Panc1 (cell line): Measurements from ENCODE around the gene SORCS1. TPM values are rescaled to one million over a fixed set of nuclear protein-coding genes. Genes with fewer than 3 reads are reported as not detected.

ENCODE experiments used
- ATAC-seq: fragments of 200-7000 bp; cut with Tn5 transposase; 2 replicates; pipeline ENCODE4 v1.9.1; 2020; ENCODE audit warnings: mild to moderate bottlenecking, moderate library complexity
- BruUV-seq: library from RNA; stranded (reverse); fragments of 400-500 nt; replicated peaks from 2 replicates; lab custom pipeline; 2021; lab: Mats Ljungman, UMichigan
- CTCF ChIA-PET: fragments of 300-600 bp; sonication (Branson Sonifier 250); formaldehyde crosslinking; loops from one replicate; lab custom pipeline; 2022; ENCODE audit warnings: antibody characterized with exemption; lab: Charles Lee
- POLR2A ChIA-PET: fragments of 300-600 bp; sonication (Branson Sonifier 250); formaldehyde crosslinking; loops from one replicate; lab custom pipeline; 2022; ENCODE audit warnings: antibody characterized with exemption; lab: Charles Lee
- DNase-seq: peaks from one replicate; pipeline ENCODE4 v3.0.0-alpha.2; 2010; ENCODE audit warnings: low read depth, low spot score
- H3K27ac ChIP-seq: 2 replicates; pipeline ENCODE4 v1.5.1; 2011; ENCODE audit warnings: mild to moderate bottlenecking, low read length, inconsistent platforms
- H3K27me3 ChIP-seq: fragments of 200-500 bp; sonication (Bioruptor generic); 2 replicates; pipeline ENCODE4 v1.6.0; 2014; ENCODE audit warnings: low read length, inconsistent platforms; ENCODE audit not compliant: control insufficient read depth, insufficient read depth
- H3K36me3 ChIP-seq: fragments of 200-500 bp; sonication (Bioruptor generic); 2 replicates; pipeline ENCODE4 v1.5.1; 2014; ENCODE audit warnings: inconsistent platforms, mild to moderate bottlenecking, low read length, moderate library complexity; ENCODE audit not compliant: control insufficient read depth, insufficient read depth
- H3K4me1 ChIP-seq: 2 replicates; pipeline ENCODE4 v1.5.1; 2011; ENCODE audit warnings: inconsistent platforms, mild to moderate bottlenecking, low read length, moderate library complexity; ENCODE audit not compliant: control insufficient read depth, insufficient read depth
- H3K4me3 ChIP-seq, 2 experiments: 2 replicates each; pipeline ENCODE4 v1.5.1; 2011 to 2012; ENCODE audit warnings: low read depth in 2 of 2, low read length in 2 of 2, mild to moderate bottlenecking in 2 of 2, inconsistent platforms in 1 of 2, moderate library complexity in 1 of 2
- H3K9me3 ChIP-seq: fragments of 200-500 bp; sonication (Bioruptor generic); 2 replicates; pipeline ENCODE4 v1.5.1; 2014; ENCODE audit warnings: low read depth, mild to moderate bottlenecking, inconsistent platforms, low read length, moderate library complexity; ENCODE audit not compliant: control insufficient read depth, insufficient read depth
- CTCF ChIP-seq: fragments of 450-650 bp; IDR thresholded peaks from 2 replicates; pipeline ENCODE4 v1.5.1; 2017; ENCODE audit warnings: mild to moderate bottlenecking
- POLR2AphosphoS5 ChIP-seq: IDR thresholded peaks from 2 replicates; pipeline ENCODE4 v1.6.1; 2012; ENCODE audit warnings: mild to moderate bottlenecking, low read depth, low read length, moderate library complexity
- REST ChIP-seq, 2 experiments: IDR thresholded peaks; 2 replicates each; pipeline ENCODE4 v1.6.1; 2011 to 2012; ENCODE audit warnings: low read depth in 2 of 2, control low read depth in 1 of 2, low read length in 1 of 2, mild to moderate bottlenecking in 1 of 2, moderate library complexity in 1 of 2; ENCODE audit not compliant: insufficient read depth in 1 of 2
- SIN3A ChIP-seq: IDR thresholded peaks from 2 replicates; pipeline ENCODE4 v1.6.1; 2012; ENCODE audit warnings: low read depth, mild to moderate bottlenecking, low read length, moderate library complexity, borderline replicate concordance; ENCODE audit not compliant: insufficient read depth
- TCF7L2 ChIP-seq: IDR thresholded peaks from 2 replicates; pipeline ENCODE4 v1.6.1; 2011; ENCODE audit warnings: mild to moderate bottlenecking, low read depth, low read length, inconsistent platforms
- in situ Hi-C: cut with HindIII; loops from 2 replicates; pipeline ENCODE4 v1.10.0; 2016; ENCODE audit warnings: low sequenced_read_pairs, low pct_unique_long_range_greater_than_20kb
- intact Hi-C: fragments of 100-400 bp; cut with micrococcal nuclease; formaldehyde crosslinking; loops from one replicate; pipeline ENCODE4 v1.10.0; 2022; ENCODE audit not compliant: unreplicated experiment
- total RNA-seq: library from RNA; stranded (reverse); gene quantifications from one replicate; pipeline ENCODE4 v1.2.1, GENCODE V29; 2021; ENCODE audit not compliant: unreplicated experiment

SORCS1 gene
- total RNA-seq, 1 experiment from 2014 or later: not detected

GRCh38 chr10:106768204-106768603 lies 396.3 kb downstream of the SORCS1 start:
- CTCF ChIA-PET: no interaction called here
- in situ Hi-C loops: no loop called here

GRCh38 chr10:106765928-106766327 lies 398.6 kb downstream of the SORCS1 start:
- intact Hi-C loops: no loop called here
- DNase-seq (no peak), ATAC-seq (no peak)
- Histone ChIP-seq H3K4me3 (no peak overlapping the region), H3K27ac (no peak overlapping the region), H3K36me3 (no peaks in the 10 kb centered on the region), H3K27me3 (no peaks in the 10 kb centered on the region), H3K4me1 (no peaks in the 10 kb centered on the region), H3K9me3 (no peaks in the 10 kb centered on the region)
- no peak for TF ChIP-seq TCF7L2
- ChIA-PET POLR2A (no interaction called here), CTCF (no interaction called here)
- in situ Hi-C loops: no loop called here
- BruUV-seq: no TSS peak

More at GRCh38 chr10:106768204-106768603, 396.3 kb downstream of the SORCS1 start:
- no peaks in the 10 kb centered on the region for H3K36me3 ChIP-seq
- DNase-seq (no peak), ATAC-seq (no peak)
- intact Hi-C loops: no loop called here
- no peak overlapping the region for H3K4me3 ChIP-seq
- no TSS peak for BruUV-seq
- no peaks in the 10 kb centered on the region for H3K4me1 ChIP-seq
- POLR2A ChIA-PET: no interaction called here
- no peak overlapping the region for H3K27ac ChIP-seq
- no peaks in the 10 kb centered on the region for H3K9me3 ChIP-seq
- TF ChIP-seq CTCF (no peak), SIN3A (no peak), REST (IDR thresholded peaks at IDR 0.05; ENCODE audit: insufficient read depth in 1 of 2, low read depth in 2 of 2, low read length in 1 of 2) (no peak), TCF7L2 (no peak), POLR2AphosphoS5 (no peak)
- no peaks in the 10 kb centered on the region for H3K27me3 ChIP-seq

- CTCF ChIA-PET: no interaction called here
- ATAC-seq: no peak
- BruUV-seq: no TSS peak
Observed at GRCh38 chr10:106765241-106765754, 399.2 kb downstream of the SORCS1 start.

More at GRCh38 chr10:106765241-106765754, 399.2 kb downstream of the SORCS1 start:
- no peak overlapping the region for H3K27ac ChIP-seq
- DNase-seq: no peak
- POLR2A ChIA-PET: no interaction called here
- TF ChIP-seq POLR2AphosphoS5: no peak
- TF ChIP-seq SIN3A: no peak
- 0 out of 2 replicates have a peak, but pooled peaks have one; percentile 3 for TF ChIP-seq CTCF
- no peak for TF ChIP-seq REST (IDR thresholded peaks at IDR 0.05; ENCODE audit: insufficient read depth in 1 of 2, low read depth in 2 of 2, low read length in 1 of 2)
- TF ChIP-seq TCF7L2: no peak
- intact Hi-C loops (no loop called here), in situ Hi-C loops (no loop called here)
- no peaks in the 10 kb centered on the region for H3K27me3 ChIP-seq
- H3K4me1 ChIP-seq: no peaks in the 10 kb centered on the region
- H3K9me3 ChIP-seq: no peaks in the 10 kb centered on the region
- H3K4me3 ChIP-seq: no peak overlapping the region
- H3K36me3 ChIP-seq: no peaks in the 10 kb centered on the region
